Measurements from ENCODE around the gene HOXC6.

HOXC6 gene

GRCh38 chr12:54028314-54029201, at the start of gene HOXC6:
TSS of gene HOXC6 (plus strand) at chr12:54028440. CDS start at chr12:54028522, 82 bp downstream.
- no peak for DNase-seq

DNA sequence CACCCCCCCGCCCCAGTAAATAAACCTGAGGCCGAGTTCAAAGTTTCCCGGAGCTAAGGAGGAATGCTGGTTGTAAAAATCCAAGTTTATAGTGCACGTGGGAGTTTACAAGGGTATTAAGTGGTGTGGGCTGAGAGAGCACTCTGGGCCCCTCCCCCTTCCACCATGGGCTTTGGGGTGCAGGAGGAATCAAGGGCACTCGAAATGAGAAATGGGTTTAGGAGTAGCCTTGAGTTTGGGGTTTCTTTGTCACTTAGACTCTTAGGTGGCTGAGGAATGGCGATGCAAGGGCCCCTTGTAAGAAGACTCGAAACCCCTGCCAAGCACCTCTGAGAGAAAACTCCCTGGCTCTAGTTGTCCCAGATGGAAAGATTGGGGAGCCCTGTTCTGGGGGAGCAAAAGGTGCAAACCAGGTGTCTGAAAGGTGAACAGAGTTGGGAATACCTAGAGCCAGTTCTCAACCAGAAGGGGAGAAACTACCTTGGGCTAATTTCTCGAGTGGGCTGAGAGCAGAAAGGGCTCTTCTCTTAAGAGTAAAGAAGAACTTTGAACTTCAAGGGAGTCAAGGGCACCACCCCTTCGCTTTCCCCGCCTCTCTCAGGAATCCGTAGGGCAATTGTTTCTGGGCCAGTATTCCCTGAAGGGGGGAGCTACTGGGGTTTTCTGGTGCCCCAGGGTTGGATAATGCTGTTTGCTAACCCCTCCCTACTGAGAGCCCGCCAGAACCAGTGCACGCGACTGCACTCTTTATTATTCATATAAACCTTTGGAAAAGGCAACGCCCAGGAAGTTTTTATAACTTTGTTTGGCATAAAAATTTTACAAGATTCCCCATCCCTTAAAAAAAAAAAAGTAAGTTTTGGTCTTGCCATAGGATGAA, 49.5 kb upstream of the HOXC6 start:
- DNase-seq: no peak

DNA sequence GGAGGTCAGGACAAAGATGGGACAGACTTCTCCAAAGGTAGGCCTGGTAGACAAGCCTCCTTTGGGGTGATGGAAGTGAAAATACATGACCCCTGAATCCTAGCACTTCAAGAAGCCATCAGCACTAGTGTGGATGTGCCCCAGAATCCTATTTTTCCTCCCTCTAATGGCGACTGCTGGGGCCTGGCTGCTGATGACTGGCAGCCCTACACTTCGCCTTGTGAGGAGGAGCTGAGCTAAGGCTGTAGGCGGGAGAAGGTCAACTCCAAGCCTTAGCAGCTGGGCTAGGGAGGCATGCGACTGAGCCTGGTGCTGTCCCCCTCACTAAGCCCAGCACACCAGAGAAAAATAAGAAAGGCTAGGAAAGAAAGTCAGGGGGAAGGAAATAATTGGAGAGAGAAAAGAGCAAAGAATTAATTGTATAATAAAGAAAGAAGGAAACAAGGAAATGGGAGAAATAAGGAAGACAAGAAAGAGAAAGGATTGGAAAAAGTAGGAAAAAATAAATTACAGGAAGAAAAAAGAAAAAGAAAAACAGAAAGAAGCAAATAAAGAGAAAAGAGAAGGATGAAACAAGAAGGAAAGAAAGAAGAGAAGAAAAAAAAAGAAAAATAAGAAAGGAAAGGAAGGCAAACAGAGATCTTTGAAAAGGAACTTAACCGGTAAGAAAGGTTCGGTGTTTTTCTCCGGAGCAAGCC, 48.0 kb upstream of the HOXC6 start:
- DNase-seq: no peak

DNA sequence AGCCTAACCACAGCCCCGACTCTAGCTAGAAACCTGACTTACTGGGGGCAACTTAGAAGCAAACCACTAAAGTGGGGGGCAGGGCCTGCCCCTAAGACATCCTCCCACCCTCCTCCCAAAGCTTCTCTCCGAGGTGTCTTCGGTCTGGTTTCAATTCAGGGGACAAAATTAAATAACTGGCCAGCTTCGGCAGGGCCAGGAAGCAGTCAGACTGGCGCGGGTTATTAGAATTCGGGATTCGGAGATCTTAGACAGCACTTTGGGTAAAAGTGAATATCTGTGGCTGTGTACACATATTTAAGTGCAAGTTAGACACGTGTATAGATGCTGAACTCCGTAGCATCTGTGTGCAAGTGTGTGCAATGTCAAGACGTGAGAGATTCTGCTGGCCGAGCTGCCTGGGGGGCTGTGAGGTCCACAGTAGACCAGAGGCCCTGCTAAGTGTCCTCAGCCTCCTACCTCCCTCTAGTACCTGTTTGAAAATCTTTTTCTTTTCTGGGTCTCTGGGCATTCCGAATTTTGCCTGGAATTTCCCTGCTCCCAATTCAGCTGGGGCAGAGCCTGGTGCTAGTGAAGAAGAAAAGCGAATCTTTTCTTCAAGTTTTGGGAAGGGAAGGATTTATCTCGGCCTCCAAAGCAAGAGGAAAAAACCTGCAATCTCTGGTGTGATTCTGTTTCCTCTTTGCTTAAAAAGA, 47.3 kb upstream of the HOXC6 start:
- DNase-seq: no peak

- DNase-seq: no peak
These were observed 46.3 kb upstream of the HOXC6 start for GRCh38 chr12:53981634-53982565.

DNA sequence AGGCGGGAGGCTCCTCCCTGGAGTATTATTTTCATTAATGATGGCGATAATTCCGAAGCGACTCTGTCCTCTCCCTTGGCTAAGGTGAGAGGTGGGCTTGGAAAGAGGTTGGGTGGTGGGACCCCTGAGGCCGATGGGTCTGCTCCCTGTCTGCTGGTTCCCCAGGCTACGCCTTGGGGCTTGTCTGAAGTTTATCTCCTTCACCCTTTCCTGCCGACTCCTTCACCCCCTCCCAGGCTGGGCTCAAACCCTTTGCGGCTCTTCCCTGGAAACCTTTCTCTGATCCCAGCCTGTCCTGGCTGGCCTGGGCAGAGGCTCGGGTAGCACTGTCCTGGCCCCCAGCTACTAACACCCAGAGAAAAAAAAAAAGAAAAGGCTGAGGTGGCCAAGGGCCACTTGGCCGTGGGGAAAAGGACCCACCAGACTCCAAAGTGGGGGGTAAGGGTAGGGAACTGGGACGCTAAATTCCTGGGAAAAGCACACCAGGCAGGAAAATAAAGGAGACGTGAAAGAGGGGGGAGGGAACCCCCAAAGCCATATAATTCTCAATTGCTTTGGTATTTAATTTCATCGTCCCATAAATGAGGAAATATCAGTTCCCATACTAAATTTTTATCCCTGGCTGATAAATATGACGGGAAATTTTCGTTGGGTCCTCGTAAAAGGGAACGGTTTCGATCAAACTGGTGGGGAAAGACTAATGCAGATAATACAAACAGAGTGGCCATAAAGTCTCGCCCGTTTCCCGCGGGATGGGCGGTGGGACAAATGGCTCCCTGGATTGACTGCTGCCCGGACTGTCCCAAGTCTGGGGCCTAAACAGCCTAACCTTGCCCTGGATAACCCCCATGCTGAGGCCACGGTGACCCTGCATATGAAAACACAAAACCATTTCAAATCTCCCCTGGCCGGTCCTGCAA, 45.3 kb upstream of the HOXC6 start:
- no peak for DNase-seq

GRCh38 chr12:53983568-53983949, 44.7 kb upstream of the HOXC6 start:
- no peak for DNase-seq

DNA sequence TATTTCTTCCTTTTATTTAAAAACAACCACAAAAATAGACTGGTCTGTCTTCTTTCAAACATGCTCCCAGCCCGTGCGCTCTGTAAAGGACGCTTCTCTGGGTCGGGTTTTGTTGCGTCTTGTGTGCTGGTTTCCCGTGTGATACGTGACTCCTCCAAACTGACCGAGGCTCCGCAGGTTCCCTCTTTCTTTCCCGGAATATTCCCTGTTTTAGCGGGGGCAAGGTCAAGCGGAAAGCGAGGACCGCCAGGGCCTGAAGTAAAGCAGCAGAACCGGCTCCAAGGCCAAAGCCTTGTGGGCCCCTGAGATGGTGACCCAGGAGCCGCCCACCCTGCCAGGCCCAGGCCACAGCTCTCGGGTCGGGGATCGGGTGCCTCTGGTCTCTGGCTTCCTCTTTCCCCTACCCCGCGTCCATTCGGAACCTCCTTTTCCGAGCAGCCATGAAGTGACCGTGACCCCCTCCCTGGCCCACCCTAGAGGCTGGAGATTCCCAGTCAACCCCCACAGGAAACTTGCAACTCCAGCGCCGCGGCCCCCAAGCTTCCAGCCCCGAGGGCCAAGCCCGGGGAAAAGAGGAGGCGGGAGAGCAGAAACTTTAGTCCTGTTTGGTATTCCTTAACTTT, 44.2 kb upstream of the HOXC6 start:
- DNase-seq: no peak

DNA sequence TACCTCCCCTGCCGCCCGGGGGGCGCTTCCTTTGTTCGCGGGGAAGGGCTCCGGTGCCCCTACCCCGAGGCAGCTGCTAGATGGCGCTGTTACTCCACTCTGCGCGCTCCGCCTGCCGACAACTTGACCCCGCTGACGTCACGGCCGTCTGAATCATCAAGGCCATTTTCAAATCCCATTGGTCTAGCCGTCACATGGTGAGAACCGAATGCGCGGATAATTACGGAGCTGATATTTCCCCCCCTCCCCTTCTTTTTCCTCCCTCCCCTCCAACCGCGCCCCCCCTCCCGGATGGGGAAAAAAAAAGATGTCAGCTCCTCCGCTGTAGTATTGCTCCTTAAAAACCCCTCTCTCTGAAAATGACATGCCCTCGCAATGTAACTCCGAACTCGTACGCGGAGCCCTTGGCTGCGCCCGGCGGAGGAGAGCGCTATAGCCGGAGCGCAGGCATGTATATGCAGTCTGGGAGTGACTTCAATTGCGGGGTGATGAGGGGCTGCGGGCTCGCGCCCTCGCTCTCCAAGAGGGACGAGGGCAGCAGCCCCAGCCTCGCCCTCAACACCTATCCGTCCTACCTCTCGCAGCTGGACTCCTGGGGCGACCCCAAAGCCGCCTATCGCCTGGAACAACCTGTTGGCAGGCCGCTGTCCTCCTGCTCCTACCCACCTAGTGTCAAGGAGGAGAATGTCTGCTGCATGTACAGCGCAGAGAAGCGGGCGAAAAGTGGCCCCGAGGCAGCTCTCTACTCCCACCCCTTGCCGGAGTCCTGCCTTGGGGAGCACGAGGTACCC, 43.1 kb upstream of the HOXC6 start, which contains the start of gene HOXC10:
Gene HOXC10 (plus strand): TSS at position 246 of the 791 bp plus-strand sequence. CDS start 114 bp downstream, at position 360.
- peak; percentile 79 for DNase-seq

DNA sequence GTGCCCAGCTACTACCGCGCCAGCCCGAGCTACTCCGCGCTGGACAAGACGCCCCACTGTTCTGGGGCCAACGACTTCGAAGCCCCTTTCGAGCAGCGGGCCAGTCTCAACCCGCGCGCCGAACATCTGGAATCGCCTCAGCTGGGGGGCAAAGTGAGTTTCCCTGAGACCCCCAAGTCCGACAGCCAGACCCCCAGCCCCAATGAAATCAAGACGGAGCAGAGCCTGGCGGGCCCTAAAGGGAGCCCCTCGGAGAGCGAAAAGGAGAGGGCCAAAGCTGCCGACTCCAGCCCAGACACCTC, 42.6 kb upstream of the HOXC6 start:
- no peak for DNase-seq

DNA sequence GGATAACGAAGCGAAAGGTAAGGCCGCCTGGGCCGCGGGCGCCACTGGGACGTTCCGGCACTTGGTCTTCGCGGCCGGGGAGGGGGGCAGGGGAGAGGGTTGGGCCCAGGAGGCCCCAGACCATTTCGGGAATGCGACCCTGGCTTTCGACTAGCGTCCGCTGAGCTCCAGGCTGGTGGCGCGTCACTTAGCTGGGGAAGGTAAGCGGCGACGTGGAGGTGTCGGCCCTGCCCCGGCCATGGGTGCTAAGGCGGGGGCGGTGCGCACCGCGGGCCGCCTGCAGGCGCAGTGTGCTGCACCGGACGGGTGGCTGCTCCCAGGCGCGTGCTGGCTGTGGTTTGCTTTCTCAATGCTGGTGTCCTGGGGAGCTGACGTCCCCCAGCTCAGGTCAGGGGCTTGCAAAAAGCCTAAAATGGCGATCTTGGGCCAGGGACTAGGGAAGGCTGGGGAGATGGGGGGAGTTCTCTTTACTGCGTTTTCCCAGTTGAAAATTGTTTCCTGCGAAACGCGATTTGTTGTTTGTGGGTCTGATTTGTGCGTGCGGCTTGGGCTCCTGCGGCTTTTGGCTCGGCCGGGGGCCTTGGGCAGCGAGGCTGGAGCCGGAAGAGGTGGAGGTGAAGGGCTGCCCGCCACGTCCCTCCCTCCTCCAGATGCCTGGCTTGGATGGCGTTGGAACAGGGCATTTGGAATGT, 42.1 kb upstream of the HOXC6 start:
- DNase-seq: no peak

- DNase-seq: no peak
These were observed 41.4 kb upstream of the HOXC6 start for GRCh38 chr12:53986686-53987483.

DNA sequence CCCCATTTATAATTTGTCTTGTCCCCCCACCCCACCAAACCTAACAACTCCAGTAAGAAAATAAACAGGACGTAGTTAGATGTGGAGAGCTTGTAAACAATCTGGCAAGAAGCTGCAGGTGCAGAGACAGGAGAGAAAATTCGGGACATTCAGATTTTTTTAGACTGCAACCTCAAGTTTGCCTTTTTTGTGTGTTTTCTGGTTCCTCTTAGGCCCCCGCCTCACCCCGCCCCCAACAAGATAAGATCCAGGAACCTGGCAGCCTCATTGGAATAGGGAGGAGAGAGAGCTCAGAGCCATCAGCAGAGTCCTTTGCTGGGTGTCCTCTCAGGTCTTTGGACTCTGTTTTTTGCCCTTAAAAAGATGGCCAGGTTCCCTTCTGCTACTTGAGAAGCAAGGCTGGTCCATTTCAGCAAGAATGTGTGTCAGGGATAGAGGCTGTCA, 40.4 kb upstream of the HOXC6 start:
- no peak for DNase-seq

DNA sequence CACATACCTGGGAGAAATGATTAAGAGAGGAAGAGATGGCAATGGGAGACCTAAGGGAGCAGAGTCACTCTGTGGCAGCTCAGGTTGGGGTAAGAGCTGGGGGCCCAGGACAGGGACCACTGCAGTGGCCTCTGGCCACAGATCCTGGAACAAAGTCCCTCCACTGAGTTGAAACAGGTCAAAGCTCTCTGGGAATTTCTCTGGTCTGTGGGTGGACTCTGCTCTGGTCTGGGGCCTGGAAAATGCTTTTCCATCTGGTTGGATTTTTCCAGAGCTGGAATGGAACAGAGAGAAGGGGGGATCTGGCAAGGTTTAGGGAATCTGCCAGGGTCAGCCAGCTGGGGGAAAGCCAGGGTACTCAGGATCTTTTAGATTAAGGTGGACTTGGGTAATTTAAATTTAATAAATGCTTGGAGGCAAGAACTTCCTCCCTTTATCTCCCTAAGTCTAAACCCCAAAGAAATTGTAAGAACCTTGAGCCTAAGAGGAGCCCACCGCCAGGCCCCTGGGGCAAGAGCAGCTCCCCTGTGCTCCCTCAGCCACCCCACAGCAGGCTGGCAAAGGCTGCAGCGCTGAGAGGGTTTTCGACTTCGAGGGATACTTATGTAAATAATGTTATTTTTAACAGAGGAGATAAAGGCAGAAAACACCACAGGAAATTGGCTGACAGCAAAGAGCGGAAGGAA, 39.6 kb upstream of the HOXC6 start:
- no peak for DNase-seq

DNA sequence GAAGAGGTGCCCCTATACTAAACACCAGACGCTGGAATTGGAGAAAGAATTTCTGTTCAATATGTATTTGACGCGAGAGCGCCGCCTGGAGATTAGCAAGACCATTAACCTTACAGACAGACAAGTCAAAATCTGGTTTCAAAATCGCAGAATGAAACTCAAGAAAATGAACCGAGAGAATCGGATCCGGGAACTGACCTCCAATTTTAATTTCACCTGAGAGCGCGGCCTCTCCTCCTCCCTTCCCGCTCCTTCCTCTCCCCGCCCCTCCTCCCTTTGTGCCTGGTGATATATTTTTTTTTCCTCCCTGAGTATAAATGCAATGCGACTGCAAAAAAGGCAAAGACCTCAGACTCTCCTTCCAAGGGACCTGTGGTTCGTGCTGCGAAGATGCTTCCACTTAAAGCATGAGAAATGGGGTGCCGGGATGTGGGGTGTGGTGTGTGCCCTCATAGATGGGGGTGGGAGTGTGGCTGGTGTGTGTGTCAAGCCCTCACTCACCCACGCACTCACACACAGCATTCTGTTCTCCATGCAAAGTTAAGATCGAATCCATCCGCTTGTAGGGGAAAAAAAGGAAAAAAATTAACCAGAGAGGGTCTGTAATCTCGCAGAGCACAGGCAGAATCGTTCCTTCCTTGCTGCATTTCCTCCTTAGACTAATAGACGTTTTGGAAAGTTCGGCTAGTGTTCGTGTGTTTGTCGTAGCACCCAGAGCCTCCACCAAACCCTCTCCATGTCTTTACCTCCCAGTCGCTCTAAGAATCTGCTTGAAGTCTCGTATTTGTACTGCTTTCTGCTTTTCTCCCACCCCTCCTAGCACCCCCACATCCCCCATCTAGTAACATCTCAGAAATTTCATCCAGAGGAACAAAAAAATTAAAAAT, 38.8 kb upstream of the HOXC6 start:
- no peak for DNase-seq

Measured in activated CD4-positive, CD25-positive, alpha-beta regulatory T cell treated with anti-CD3 and anti-CD28 coated beads, Interleukin-2, amount 50 U/mL, for 72 hours (primary cell).